ENCODE results near the gene WASF1.
"Not testable (repeated sequence)": the region's sequence is repeated elsewhere in the genome, so short reads cannot be mapped to it uniquely, and the experiment has no call there.

The WASF1 gene

GRCh38 chr6:110085285-110085684, 94.2 kb downstream of the WASF1 start:
- DNase-seq, result no peak

GRCh38 chr6:110083875-110084585, 95.4 kb downstream of the WASF1 start:
- no peak for DNase-seq

GRCh38 chr6:110075406-110075805, 104.1 kb downstream of the WASF1 start:
- no peak for DNase-seq

- DNase-seq, result not testable (repeated sequence)
These were observed 106.0 kb downstream of the WASF1 start for GRCh38 chr6:110073474-110073873.

- DNase-seq, result no peak
These were observed 110.9 kb downstream of the WASF1 start for GRCh38 chr6:110068592-110068967.

- no peak for DNase-seq
These were observed 111.5 kb downstream of the WASF1 start for GRCh38 chr6:110067837-110068591.

GRCh38 chr6:110064744-110065524, 114.5 kb downstream of the WASF1 start:
- no peak for DNase-seq

GRCh38 chr6:110063594-110064263, 115.7 kb downstream of the WASF1 start:
- DNase-seq, result no peak

- no peak for DNase-seq
These were observed 124.1 kb downstream of the WASF1 start for GRCh38 chr6:110055387-110055735.

GRCh38 chr6:110054664-110055386, 124.6 kb downstream of the WASF1 start:
- no peak for DNase-seq

GRCh38 chr6:110053395-110054240, 125.9 kb downstream of the WASF1 start:
- no peak for DNase-seq

GRCh38 chr6:110050440-110050813, 129.0 kb downstream of the WASF1 start:
- no peak for DNase-seq

Measured in activated CD4-positive, CD25-positive, alpha-beta regulatory T cell (primary cell).